Glomerular endothelial cell (primary cell): ENCODE data around the gene GABARAPL1. TPM values are rescaled to one million over a fixed set of nuclear protein-coding genes. Genes with fewer than 3 reads are reported as not detected.

Experiments used
- DNase-seq: peaks from one replicate; pipeline ENCODE4 v3.0.0-alpha.2; 2011; ENCODE audit warnings: low read depth, low spot score; ENCODE audit errors: extremely low read depth
- total RNA-seq: library from RNA; depleted of rRNA; stranded (reverse); fragments of >200 nt; gene quantifications from 2 replicates; pipeline ENCODE4 v1.2.3, GENCODE V29; 2015

Gene GABARAPL1
- total RNA-seq, 1 donor from 2014 or later, result 55.5 TPM

DNA sequence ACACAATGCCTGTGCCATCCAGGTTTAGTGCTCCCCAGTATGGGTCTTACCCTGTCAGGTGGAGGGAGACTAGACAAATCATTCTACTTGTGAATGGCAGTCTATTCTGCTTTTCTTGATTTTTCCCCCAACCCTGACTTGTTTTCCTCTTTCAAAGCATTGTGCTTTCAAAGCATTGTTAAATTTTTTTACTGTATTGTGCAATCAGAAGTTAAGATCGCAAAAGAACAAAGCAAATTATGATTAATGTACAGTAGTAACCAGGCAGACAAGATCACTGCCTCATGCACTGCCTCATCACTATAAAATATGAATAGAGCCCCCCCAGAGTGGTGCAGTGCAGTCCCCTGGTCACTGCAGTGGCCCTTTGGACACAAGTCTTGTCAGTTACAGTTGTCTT lies 14.1 kb downstream of the GABARAPL1 start:
- no peak for DNase-seq

DNA sequence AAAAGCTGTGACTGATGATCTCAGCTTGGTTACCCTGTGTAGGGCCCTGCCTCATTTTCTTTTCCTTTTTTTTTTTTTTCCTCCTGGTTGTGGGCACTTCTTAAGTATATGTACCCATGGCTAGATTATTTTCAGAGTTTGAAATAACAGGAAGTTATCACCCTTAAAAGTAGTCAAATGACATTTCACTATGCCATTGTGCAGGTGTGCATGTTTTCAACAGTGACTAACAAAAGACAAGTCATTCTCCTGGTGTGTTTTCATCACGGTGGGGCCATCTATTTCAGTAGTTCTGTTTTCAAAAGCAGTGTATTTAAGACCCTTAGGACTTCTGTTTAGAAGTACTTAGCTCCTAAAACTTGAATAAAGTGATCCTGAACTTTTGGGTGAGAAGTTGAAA lies 15.0 kb downstream of the GABARAPL1 start:
- DNase-seq, result no peak

DNA sequence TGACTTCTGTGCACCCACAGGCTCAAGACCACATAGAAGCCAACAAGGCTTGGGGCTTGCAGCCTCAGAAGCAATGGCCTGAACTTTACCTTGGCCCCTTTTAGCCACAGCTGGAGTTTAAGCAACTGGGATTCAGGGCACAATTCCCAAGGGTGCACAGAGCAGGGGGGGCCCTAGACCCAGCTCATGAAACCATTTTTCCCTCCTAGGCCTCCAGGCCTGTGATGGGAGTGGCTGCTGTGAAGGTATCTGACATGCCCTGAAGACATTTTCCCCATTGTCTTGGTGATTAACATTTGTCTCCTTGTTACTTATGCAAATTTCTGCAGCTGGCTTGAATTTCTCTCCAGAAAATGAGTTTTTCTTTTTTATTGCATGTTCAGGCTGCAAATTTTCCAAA lies 21.9 kb downstream of the GABARAPL1 start:
- no peak for DNase-seq

DNA sequence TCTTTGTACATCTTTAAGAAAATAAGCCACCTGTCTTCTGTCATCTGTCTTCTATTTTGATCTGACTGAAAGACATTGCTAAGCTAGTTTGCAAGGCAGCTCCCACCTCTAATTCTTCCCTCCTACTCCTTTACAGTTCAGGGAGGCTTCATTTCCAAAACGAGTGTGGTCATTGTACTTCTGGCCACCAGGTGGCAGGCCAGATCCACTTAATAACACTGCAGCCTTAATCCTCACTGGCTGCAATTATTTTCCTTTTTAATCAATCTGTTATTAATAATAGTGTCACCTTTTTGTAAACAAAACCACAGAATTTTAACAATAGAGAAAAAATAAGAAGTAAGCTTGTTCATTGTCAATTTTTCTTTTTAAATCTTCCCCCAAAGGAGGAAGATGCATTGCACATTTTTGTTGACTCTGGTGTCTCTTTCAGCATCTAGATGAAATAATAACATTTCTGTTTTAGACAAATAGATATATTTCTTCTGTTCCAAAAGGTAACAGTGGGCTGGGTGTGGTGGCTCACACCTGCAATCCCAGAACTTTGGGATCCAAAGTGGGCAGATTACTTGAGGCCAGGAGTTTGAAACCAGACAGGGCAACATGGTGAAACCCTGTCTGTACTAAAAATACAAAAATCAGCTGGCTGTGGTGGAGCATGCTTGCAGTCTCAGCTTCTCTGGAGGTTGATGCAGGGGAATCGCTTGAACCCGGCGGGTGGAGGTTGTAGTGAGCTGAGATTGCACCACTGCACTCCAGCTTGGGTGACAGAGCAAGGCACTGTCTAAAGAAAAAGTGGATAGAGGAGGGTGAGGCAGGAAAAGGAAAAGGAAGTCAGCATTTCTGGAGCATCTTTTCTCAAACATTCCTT lies 23.3 kb downstream of the GABARAPL1 start:
- DNase-seq, result no peak

DNA sequence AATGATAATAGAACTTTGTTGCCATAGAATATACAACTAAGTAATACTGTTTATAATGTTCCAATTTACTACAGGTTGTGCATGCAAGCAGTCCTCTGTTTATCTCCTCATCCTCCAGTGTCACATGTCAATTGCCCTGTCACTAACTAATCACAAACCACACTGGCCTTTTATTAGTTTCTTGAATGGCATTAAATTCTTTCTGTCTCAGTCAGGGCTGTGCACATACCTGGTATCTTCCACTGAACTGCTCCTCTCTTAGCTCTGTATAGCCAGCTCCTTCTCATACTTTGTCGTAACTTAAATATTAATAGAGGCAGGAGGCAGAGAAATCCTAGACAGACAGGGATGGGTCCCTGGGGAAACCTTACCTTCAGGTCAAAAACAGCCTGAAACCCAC lies 24.0 kb downstream of the GABARAPL1 start:
- DNase-seq, result no peak

DNA sequence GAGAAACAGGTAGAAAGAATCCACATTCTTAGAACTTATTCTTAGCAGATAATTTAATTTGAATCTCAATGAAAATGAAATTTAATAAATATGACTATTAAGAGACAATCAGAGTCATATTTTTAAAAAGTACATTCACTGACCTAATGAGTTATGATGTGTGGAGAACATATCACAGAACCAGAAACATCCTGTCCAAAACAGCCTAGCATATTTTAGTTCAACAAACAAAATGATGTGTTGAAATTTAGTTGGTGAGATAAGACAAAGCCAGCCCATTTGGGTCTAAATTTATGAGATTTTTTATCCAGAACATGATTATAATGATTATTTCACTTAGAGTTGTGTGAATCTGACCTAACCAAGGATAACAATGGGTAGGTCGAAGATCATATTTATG lies 25.8 kb downstream of the GABARAPL1 start:
- no peak for DNase-seq

DNA sequence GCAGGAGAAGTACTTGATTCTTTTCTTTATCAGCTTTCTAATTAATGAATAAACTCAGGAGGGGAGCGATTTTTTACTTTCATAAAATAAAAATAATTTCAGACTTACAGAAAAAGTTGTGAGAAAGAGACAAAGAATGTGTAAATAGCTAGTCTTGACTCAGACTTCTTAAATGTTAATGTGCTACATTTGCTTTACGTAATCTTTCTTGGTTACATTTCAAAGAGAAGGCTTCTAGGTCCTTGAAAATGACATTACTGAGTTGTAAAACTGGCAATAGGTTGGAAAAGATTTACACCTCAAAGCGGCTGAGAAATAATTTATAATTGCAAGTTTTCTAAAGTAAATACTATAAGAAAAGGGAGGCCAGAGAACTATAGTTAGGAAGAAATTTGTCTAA lies 28.6 kb downstream of the GABARAPL1 start:
- no peak for DNase-seq

DNA sequence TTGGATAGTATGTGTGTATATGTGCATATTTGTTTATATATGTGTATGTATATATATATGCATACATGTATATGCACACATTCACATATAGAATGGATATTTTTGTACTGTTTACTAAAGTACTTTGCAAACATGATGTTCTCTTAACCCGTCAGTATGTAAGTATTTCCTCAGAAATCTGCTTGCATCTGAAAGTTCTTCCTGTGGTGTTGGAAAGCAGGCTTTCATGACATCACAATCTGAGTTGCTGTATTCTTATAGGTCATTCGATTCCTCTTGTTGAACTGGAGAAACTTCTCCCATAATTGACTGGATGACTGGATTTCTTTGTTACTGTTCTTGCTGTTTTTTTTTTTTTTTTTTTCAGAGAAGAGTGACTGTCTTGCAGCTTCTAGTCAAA lies 29.1 kb downstream of the GABARAPL1 start:
- no peak for DNase-seq

DNA sequence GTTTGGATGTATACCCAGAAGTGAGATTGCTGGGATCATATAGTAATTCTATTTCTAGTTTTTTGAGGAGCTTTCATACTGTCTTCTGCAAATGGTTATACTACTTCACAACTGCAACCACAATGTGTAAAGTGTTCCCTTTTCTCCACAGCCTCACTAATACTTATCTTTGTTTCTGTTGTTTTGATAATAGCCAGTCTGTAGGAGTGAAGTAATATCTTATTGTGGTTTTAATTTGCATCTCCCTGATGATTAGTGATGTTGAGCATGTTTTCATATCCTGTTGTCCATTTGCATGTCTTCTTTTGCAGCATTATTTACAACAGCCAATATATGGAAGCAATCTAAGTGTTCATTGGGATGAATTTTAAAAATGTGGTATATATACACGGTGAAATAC lies 29.9 kb downstream of the GABARAPL1 start:
- DNase-seq, result no peak

DNA sequence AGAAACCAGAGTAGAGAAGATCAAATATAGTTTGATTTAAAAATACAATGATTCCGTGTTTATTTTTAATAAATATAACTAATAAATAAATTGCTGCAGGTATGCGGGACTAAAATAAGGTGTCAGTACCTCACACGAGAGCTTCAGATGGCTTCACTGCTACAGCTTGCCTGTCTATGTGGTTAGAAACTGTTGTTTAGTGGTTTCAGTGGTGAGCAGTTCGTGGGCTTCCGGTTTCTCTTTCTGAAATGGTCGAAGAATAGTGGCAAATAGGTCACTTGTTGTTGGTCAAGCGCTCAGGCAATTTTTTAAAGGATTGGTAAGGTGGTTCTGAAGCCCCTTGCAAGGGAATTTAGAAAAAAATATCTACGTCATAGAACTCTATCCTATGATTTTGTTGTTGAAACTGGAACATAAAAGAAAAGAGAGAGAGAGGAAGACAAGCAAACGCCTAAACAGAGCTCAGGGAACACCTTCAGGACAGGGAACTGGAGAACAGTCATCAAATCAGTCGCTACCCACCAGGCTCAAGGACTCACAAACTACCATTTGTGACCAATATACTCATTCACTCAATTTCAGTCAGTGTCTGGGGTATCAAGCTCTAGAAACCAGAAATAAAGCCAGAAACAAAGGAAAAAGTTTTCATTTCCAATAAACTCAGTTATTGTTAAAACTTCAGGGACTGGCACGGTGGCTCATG lies 31.3 kb downstream of the GABARAPL1 start:
- DNase-seq, result no peak

DNA sequence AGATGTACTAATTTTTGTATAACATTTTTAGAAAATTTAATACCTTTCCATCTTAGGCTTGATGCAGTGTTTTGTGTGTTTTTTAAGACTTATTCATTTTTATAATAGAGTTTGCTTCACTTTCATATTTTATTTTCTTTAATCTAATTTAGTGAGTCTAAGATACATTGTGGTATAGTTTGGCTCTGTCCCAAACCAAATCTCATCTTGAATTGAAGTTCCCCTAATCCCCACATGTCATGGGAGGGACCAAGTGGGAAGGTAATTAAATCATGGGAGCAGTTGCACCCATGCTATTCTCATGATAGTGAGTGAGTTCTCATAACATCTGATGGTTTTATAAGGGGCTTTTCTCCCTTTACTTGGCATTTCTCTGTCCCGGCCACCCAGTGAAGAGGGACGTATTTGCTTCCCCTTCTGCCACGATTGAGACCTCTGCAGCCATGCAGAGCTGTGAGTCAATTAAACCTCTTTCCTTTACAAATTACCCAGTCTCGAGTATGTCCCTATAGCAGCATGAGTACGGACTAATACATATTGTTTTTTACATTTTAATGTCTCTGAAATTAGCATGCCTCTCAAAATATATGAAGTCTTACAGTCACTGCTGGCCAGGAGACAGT lies 34.9 kb downstream of the GABARAPL1 start:
- DNase-seq, result no peak

DNA sequence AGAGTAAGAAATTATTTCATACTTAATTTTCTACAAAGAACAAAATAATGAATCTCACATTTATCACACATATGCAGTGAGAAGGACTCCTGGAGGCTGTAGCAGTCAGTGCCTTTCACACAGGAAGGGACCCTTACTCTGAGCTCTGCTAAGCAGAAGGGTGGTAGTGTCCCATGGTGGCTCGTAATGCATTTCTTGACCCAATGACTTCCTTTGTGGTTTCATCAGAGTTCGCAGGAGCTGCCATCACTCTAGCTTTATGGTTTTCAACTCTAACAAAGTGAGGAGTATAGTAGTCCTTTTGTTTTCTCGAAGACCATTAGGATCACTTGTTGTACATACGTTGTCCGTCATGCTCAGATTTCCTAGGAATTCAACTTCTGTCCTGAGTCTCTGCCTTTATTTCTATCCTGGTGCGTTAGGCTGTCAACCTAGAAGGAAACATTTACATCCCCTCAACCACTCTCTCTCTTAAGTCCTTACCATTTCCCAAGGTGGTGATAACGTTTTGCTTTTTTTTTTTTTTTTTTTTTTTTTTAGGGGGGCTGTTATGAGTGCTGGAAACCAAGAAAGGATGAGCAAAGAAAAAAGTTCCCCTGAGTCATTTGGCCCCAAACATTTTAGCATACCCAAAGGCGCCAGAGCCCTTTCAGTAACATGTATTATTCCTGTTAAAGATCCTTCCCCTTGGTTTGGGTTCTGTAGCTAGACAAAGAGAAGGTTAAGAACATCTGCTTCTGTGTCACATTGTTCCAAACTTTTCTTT lies 37.2 kb downstream of the GABARAPL1 start:
- DNase-seq, result no peak

DNA sequence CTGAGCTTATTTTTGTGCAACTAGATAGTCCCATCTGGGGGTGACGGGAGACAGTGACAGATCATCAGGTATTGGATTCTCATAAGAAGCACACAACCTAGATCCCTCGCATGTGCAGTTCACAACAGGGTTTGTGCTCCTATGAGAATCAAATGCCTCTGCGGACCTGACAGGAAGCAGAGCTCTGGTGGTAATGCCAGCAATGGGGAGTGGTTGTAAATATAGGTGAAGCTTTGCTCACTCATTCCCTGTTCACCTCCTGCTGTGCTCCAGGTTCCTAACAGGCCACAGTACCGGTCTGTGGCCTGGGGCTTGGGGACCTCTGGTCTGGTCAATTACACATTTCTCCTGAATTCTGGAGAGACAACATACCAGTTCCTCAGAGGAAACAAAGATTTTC lies 39.0 kb downstream of the GABARAPL1 start:
- no peak for DNase-seq

DNA sequence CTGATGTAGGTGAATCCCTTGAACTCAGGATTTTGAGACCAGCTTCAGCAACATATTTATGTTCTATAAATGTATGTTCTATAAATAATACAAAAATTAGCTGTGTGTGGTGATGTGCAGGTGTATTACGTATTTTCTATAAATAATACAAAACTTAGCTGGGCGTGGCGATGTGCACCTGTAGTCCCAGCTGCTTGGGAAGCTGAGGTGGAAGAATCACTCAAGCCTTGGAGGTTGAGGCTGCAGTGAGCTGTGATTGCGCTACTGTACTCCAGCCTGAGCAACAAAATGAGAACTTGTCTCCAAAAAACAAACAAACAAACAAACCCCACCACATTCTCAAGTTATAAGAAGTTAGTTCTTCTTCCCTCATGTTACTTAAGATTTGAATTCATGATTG lies 39.5 kb downstream of the GABARAPL1 start:
- DNase-seq, result no peak

DNA sequence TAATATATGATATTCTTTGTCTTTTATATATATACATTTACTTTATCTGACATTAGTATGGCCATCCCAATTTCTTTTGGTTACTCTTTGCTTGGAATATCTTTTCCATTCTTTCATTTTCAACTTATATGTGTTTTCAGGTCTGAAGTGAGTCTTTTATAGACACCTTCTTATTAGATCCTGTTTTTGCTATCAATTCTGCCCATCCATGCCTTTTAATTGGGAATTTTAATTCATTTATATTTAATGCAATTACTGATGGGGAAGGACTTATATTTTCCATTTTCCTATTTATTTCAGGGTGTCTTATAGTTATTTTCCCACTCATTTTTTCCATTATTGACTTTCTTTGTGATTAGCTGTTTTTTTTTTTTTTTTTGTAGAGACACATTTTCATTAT lies 43.4 kb downstream of the GABARAPL1 start:
- no peak for DNase-seq

DNA sequence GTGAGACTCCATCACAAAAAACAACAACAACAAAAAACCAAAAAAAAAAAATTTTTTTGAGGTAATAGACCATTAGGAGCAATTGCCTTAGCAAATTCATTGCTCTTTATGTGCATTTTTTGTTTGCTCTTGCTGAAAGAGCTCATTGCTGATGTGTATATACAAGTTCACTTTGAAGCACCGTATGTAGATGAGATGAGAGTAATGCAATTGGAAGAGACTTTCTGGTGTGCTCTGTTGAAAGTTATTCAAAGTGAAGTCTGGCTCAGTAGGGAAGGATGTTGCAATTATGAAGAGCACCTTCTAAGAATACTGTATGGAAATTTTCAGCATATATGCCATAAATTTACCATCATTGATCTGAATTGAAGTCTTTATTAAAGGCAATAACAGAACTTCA lies 48.2 kb downstream of the GABARAPL1 start:
- no peak for DNase-seq

DNA sequence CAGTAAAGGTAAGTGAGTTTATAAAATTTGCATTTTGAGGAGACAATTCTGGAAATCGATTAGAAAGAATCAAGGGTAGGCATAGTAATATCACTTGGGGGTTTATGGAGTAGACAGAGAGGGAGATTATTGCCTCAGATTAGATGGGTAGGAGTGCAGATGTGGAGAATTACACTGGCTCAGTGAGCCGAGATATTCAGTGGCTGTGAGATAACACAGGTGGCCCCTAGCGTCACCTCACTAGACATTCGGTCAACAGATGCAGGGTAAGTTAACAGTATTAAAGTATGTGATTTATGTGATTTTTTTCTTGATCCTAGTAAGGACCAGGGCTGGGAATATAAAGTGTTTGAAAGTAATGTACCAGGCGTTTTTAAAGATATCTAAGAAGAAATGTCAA lies 55.4 kb downstream of the GABARAPL1 start:
- DNase-seq, result no peak

DNA sequence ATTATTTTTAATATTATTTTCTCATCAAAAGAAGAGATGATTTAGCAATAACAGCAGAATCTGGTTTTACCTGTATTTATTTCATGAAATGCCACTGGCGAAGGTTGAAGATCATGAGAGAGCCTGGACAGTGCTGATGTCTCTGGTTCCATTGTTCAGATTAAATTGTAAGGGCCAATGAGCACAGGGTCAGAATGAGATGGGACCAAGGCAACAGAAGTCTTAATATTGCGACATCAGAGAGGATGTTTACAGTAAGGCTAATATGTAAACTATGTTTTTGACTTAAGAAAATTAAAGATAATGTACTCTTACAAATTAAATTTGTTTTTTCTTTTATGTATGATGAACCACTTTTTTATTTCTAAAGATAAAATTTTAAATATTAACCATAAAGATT lies 59.8 kb downstream of the GABARAPL1 start:
- no peak for DNase-seq
